PC-9 (cell line): Measurements from ENCODE around the gene VSX2.
A peak's percentile ranks its signal among the peaks of the same experiment; 100 is the strongest.

Experiments
- CTCF ChIP-seq: fragments of 200-600 bp; sonication (generic); conservative IDR thresholded peaks from 2 replicates; pipeline ENCODE4 v1.6.1; 2017; ENCODE audit warnings: mixed run types, antibody characterized with exemption, mild to moderate bottlenecking, moderate library complexity
- EZH2 ChIP-seq: fragments of 200-600 bp; sonication (generic); IDR thresholded peaks from 2 replicates; pipeline ENCODE4 v1.8.0; 2017; ENCODE audit warnings: antibody characterized with exemption, low read depth

GRCh38 chr14:74257078-74257940, 18.1 kb downstream of the VSX2 start:
- peak; percentile 89 for TF ChIP-seq CTCF
- no peak for TF ChIP-seq EZH2
